Activated gamma-delta T cell (primary cell): ENCODE measurements around the gene F7.
"Not testable (repeated sequence)": the region's sequence is repeated elsewhere in the genome, so short reads cannot be mapped to it uniquely, and the experiment has no call there.

Experiments
- DNase-seq: peaks from one replicate; lab custom pipeline; 2025; lab: John Stamatoyannopoulos, UW

F7 gene

DNA sequence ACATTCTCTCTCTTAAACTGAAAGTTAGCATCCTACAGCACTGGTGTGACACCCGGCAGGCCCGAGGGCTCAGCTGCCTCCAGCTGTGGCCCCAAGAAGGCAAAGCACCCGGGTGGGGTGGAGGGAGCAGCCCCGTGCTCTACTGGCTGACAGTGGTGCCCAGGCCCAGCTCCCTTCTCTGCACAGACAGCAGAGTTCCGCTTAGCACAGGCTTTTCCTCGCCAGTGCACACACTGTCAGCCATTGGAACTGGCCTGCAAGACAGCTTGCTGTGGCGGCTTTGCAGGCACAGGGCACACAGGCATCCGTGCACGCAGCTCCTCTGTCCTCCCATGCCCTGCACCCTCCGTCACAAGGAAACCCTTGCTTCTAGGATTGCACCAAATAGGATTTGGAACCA, 3.3 kb upstream of the F7 start:
- not testable (repeated sequence) for DNase-seq

DNA sequence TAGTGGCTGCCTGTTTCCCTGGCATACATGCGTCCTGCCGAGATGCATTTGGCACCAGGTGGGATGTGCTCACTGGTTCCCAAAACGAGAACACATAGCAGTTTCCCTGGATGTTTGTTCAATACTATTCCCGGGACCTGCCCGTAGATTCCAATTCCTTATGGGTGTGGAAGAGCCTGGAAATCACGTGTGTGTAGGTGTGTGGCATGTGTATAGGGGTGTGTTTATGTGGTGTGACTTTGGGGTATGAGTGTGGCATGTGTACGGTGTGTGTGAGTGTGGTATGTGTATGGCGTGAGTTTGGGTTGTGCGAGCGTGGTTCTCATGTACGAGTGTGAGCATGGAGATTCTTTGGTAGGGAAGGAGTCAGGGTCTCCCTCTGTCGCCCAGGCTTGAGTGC, 2.9 kb upstream of the F7 start:
- no peak for DNase-seq

DNA sequence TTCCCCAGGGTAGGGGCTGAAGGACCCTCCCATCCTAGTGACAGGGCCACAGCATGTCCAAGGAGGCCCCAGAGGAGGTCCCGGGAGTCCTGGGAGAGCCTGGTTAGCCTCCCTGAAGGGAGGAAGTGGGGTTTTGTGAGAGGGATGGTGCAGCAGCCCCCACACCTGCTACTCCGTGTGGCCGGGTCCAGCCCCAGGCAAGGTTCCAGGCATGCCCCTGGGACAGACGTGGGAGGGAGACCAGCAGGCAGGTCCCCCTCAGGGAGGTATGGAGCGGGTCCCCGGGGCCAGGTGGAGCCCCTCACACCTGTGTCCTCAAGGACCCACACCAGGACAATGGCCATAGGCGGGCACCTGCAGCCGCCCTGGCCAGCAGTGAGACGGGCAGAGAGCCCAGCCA, 1.9 kb upstream of the F7 start:
- no peak for DNase-seq

DNA sequence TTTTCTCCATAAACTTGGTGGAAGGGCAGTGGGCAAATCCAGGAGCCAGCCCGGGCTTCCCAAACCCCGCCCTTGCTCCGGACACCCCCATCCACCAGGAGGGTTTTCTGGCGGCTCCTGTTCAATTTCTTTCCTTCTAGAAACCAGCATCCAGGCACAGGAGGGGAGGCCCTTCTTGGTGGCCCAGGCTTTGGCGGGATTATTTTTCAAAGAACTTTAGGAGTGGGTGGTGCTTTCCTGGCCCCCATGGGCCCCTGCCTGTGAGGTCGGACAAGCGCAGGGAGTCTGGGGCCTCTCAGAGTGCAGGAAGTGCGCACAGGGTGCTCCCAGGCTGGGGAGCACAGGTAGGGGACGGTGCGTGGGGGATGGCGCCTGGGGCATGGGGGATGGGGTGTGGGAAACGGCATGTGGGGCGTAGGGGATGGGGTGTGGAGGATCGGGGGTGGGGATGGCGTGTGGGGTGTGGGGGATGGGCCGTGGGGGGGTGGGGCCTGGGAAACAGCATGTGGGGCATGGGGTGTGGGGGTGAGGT, 396 bp downstream of the F7 start:
- DNase-seq = no peak

DNA sequence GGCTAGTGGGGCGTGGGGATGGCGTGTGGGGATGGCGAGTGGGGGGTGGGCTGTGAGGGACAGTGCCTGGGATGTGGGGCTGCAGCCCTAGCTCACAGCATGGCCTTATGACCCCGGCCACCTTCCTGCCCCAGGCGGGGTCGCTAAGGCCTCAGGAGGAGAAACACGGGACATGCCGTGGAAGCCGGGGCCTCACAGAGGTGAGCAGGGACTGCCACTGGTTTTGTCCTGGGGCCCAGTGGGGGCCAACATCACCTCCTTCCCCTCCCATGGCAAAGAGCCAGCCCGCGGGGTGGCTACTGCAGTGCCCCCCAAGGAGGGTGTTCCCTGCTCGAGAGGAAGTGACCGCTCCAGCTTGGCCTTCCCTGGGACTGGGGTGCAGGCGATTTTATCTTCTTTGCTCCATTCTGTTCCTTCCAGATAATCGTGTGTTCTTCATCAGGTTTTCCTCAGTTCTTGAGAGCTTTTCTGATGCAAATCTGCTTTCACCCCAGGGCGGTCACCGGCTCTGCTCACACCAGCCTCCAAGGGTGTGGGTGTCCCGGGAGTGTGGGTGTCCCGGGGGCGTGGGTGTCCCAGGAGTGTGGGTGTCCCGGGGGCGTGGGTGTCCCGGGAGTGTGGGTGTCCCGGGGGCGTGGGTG, 1.2 kb downstream of the F7 start:
- DNase-seq = no peak

DNA sequence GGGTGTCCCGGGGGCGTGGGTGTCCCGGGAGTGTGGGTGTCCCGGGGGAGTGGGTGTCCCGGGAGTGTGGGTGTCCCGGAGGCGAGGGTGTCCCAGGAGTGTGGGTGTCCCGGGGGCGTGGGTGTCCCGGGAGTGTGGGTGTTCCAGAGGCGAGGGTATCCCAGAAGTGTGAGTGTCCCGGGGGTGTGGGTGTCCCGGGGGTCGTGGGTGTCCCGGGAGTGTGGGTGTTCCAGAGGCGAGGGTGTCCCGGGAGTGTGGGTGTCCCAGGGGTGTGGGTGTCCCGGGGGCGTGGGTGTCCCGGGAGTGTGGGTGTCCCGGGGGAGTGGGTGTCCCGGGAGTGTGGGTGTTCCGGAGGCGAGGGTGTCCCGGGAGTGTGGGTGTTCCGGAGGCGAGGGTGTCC, 2.9 kb downstream of the F7 start:
- not testable (repeated sequence) for DNase-seq

DNA sequence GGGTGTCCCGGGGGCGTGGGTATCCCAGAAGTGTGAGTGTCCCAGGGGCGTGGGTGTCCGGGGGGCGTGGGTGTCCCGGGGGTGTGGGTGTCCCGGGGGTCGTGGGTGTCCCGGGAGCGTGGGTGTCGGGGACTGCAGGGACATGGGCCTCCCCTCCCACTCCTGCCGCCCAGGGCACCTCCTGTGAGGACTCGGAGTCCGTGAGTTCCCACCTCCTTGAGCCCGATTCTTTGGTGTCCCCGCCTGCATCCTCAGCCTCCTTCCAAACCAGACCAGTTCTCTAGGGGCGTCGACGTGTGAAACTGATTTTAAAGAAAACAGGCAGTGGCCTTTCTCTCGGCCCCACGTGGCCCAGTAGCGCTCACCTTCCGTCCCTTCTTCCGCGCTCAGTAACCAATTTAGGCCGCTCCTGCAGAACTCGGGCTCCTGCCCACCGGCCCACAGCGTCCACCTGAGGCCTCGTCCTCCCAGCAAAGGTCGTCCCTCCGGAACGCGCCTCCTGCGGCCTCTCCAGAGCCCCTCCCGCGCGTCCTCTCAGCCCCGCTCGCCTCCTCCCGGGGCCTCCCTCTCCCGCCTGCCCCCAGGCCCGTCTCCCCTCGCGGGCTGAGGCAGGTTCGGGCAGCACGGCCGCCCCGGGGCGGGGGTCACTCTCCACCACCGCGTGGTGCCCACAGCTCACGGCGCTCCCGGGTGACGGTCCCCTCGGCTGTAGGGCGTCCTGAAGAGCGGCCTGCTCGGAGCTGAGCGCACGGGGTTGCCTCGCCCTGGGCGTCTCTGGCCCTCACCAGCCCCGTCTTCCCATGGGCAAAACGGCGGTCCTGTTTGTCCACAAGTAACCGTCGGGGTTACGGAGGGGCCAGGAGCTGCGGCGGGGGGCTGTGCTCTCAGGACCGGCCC, 3.8 kb downstream of the F7 start:
- no peak for DNase-seq

DNA sequence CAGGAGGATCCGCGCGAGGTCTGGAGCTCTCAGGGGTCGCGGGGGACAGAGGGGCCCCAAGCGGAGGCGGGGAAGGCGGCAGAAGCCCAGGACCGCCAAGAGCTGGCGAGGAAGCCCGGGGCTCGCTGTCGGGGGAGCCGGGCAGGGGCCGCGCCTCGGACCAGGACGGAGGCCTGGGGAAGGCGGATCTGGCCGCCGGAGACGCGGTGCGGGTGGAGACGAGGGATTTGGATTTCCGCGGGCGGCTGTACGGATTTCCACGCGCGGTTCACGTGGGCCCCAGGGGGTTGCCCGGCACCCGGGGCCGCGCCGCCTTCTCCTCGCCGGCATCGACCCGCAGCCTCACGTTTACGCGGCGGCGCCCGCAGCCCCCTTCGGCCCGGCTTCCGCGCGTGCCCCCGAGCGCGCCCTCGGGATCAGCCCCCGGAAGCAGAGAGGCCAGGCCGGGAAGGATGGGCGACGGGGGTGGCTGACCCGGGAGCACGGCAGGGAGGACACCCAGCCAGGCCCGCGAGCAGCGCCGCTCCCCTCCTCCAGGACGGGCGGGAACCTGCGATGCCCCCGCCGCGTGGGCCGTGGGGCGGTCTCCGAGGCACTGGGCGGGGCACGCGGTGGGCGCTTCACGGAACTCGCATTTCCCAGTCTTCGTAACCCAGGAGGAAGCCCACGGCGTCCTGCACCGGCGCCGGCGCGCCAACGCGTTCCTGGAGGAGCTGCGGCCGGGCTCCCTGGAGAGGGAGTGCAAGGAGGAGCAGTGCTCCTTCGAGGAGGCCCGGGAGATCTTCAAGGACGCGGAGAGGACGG, 4.7 kb downstream of the F7 start:
- DNase-seq = no peak

DNA sequence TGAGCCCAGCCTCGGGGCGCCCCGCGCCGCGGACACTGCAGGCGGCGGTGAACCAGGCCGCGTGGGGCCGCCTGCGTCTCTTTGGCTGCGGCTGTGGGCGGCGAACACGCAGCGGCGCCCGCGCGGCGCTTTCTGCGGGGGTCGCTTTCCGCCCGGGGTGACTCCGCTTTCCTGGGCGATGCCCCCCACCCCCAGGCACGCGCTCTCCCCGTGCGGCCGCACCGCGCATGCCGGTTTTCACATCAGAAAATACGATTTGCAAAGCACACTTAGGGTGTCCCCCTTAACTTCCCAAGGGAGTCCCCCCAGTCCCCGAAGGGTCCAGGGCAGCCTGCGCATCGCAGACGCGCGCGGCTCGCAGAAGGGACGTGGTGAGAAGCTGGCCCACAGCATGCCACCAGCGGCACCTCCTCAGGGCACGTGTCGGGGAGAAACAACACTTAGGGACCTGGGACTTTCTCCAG, 5.3 kb downstream of the F7 start:
- DNase-seq = no peak

DNA sequence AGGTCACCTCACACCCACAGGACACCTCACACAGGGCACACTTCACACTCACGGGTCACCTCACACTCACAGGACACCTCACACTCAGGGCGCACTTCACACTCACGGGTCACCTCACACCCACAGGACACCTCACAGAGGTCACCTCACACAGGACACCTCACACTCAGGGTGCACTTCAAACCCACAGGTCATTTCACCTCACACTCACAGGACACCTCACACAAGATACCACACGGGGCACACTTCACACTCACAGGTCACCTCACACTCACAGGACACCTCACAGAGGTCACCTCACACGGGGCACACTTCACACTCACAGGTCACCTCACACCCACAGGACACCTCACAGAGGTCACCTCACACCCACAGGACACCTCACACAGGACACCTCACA, 6.2 kb downstream of the F7 start:
- not testable (repeated sequence) for DNase-seq

DNA sequence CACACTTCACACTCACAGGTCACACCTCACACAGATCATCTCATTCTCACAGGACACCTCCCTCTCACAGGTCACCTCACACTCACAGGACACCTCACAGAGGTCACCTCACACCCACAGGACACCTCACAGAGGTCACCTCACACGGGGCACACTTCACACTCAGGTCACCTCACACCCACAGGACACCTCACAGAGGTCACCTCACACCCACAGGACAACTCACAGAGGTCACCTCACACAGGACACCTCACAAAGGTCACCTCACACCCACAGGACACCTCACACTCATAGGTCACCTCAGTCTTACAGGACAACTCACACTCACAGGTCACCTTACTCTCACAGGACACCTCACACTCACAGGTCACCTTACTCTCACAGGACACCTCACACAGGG, 6.9 kb downstream of the F7 start:
- not testable (repeated sequence) for DNase-seq

DNA sequence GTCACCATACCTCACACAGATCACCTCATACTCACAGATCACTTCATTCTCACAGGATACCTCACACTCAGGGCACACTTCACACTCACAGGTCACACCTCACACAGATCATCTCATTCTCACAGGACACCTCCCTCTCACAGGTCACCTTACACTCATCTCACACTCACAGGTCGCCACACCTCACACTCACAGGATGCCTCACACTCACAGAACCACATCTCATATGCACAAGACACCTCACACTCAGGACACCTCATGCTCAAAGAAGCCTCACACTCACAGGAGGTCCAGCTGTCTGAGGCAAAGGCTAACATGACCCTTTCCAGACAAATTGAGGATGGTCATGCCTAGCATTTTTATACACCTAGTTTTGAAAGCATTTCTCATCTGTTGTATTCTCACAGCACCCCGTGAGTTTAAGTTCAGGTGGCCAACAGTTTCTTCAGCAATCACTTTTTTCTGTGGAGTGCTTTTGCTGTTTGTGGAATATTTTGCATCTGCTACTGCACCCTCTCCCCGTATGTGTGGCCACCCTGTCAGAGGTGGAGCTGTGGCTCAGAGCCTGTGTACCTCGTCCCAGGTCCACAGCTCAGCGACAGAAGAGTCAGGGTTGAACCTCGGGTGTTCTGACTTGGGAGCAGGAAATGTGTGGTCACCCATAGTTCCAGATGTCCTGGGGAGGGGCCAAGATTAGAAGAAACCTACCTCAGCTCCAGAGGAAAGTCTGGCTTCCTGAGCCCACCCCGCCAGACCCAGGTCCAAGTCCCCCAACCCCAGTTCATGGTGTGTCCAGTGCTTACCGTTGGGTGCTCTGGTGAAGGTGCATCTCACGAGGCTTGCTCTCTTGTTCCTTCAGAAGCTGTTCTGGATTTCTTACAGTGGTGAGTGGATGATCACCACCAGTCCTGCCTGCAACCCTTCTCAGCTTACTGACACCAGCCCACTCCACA, 7.6 kb downstream of the F7 start:
- DNase-seq = no peak

DNA sequence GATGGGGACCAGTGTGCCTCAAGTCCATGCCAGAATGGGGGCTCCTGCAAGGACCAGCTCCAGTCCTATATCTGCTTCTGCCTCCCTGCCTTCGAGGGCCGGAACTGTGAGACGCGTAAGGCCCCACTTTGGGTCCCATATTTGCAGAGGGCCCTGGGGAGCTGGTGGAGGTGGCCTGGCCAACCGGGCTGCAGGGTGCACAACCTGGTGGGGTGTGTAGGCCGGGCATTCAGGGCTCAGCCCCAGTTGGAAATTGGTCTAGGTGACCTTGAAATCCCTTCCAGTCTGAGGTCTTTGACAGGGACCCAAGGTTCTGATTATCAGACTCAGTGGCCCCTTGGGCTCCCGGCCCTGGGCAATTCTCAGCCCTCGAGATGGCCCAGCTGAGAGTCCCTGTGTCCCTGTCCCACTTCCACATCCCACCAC, 8.3 kb downstream of the F7 start:
- no peak for DNase-seq

DNA sequence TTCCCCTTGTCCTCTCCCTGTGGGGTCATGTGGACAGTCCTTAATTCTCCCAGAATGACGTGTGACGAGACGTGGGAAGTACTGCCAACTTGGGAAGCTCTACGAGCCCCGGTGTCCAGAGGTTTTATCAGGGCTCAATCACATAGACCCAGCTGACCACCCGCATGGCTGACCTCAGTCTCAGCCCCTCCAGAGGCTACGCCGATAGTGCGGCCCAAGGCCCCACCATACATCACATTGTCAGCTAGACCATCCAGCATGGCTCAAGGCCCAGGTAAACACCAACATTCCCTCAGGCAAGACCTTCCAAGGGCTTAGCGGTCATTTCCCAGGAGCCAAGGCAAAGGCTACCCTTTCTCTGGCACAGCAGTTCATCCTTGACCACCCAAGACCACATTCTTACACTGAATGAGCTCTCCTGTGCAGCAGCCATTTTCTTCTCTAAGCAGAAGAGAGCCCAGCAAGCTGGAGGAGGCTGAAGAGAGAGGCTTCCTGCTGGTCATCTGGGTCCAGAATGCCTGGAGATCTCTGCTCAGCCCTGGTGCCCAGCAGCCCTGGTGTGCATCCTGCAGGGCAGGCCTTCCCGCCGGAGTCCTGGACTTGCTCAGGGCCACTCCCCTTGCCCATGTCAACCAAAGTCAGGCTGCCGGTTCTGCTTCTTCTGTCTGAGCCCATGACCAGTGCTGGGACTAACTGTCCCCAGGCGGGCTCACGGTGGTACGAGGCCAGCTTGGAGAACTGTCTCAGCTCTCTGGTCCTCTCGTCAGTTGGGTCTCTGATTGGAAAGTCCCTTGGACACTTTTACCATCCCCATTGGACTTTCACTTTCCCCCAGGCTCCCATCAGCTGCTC, 9.1 kb downstream of the F7 start:
- no peak for DNase-seq

DNA sequence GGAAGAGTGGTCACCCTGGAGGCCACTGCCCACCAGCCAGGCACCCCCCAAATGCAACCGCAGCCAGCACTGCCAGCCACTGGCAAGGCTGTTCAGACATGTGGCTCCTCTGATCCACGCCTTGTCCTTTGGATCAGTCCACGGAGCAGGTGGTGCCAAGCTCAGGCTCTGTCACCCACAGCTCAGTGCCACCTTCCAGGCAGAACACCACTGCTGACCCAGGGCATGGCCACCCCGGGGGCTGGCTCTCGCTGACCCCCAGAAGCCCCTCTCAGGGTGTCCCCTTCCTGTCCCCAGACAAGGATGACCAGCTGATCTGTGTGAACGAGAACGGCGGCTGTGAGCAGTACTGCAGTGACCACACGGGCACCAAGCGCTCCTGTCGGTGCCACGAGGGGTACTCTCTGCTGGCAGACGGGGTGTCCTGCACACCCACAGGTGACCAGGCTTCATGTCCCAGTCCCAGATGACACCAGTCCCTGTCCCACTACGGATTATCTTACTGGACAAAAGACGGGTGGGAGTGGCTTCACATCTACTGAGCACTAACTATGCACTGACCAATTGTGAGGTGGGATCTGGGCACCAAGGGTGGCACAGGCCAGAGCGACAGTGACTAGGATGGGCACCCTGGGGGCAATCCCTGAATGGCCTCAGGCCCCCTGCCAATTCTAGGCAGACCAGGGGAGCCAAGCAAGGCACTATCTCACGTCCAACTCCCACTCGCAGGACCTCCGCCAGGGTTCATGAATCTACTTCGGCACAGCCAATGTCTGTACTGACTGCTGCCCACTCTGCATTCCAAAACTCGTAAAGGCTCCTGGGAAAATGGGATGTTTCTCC, 10.0 kb downstream of the F7 start:
- DNase-seq = no peak

DNA sequence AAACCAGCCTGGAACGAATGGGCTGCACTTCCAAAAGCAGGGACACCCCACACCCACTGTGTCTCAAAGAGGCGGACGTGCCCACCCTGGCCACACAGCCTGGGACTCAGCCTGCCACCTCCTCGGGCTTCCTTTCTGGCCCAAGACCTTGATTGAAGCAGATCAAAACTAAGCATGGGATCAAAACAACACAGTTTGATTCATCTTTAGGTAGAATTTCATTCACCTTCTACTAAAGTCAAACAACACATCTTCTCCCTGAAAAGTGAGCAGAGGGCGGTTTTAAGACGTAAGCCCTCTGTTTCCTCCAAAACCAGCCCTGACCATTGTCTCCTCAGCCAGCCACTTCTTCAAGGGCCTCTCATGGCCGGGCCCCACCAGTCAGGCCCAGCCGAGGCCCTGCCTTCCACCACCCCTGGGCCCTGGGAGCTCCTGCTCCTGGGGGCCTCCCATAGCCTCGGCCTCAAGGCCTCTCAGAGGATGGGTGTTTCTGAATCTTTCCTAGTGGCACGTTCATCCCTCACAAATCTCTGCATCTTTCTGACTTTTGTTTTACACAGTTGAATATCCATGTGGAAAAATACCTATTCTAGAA, 10.7 kb downstream of the F7 start:
- DNase-seq = no peak

DNA sequence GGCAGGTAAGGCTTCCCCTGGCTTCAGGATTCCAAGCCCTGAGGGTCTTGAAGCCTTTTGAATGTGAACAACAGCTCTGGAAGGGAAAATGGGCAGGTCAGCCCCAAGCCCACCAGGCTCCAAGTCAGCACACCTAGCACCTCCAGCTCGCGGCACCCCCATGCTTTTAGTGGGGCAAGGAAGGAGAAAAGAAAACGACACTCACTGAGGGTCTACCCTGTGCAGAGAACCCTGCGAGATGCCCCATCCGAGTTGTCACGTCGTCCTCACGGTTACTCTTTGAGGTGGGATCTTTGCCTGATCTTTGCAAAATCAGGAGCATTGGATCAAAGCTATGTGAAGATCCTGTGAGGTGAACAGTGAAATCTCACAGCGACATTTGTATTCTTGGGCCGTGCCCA, 11.3 kb downstream of the F7 start:
- no peak for DNase-seq

DNA sequence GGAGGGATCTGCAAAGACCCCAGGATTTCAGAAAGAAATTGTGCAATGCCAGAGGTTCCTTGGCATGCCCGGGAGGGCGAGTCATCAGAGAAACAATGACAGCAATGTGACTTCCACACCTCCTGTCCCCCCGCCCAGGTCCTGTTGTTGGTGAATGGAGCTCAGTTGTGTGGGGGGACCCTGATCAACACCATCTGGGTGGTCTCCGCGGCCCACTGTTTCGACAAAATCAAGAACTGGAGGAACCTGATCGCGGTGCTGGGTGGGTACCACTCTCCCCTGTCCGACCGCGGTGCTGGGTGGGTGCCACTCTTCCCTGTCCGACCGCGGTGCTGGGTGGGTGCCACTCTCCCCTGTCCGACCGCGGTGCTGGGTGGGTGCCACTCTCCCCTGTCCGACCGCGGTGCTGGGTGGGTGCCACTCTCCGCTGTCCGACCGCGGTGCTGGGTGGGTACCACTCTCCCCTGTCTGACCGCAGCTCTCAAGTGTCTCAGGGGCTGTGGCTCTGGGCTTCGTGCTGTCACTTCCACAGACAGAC, 11.8 kb downstream of the F7 start:
- DNase-seq = no peak

DNA sequence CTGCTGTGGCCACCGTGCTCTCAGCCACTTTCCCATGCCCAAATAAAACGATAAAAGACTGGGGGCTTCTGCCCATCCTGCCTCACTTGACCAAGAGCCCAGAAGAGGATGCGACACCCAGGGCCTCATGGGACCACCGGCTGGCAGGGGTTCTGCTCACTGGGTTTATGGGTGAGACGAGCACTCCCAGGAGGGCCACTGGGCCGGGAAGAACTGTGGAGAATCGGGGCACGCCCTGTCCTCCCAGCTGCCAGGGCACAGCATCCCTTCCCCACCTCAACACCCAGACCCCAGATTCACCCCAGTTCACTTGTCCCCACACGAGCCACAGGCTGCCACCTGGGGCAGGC, 12.3 kb downstream of the F7 start:
- no peak for DNase-seq
